M059J (cell line): Measurements from ENCODE around the gene NPR2. TPM values are rescaled to one million over a fixed set of nuclear protein-coding genes. Genes with fewer than 3 reads are reported as not detected.
A peak's percentile ranks its signal among the peaks of the same experiment; 100 is the strongest.

Experiments used
- DNase-seq: peaks from one replicate; pipeline ENCODE4 v3.0.0-alpha.2; 2012; ENCODE audit warnings: low read depth
- total RNA-seq: library from RNA; depleted of rRNA; stranded (reverse); fragments of >200 nt; shearing (Covaris generic); gene quantifications from 2 replicates; pipeline ENCODE4 v1.2.3, GENCODE V29; 2014; rRNA removed

The NPR2 gene
- total RNA-seq, result 4.4 and 7.6 TPM in 2 replicates

DNA sequence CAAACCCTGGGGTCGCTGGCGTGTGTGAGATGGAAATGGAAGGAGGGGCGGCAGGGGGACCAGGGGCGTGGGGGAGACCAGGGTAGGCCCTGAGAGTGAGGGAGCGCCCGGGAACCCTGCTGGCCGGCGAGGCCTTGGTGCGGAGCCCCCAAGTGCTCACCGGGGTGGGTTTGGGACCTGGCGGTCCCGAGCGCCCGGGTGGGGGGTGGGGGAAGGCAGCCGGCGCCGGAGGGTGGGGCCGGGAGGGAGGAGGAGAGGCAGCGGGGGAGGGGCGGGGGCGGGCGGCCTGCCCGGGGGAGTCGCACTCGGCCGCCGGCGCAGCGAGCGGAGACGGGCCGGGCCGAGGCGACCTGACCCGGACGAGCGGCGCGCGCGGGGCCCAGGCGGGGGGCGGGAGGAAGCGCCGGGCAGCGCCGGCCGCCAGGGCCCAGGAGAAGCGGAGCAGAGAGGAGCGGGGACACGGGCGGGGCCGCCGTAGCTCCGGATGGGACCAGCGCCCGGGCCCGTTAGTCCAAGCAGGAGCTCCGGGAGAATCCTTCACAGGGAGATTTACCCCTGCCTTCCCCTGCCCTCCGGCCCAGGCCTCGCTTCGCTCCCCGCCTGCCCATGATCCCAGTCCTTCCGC is at the start of gene NPR2:
NPR2 (plus strand) TSS at position 295 of the 625 bp plus-strand sequence. CDS start 818 bp downstream, outside the sequence.
- DNase-seq, result peak; percentile 33

DNA sequence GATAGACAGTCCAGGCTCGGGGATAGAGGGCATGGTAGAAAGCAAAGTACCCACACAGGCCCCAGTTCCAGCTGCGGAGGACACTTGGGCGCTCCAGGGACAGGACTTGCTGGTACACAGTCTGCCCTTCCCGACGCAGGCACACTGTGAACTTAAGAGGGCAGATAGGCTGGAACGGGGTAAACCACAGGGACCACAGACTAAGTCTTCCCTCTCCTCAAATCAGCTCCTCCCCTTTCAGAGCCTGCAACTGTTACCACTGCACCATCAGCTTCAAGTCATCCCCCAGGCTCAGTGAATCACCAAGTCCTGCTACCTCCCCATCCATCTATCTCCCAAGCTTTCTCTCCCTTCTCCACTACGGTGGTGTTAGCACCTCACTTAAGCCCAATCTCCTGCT is 49.7 kb upstream of the NPR2 start:
- DNase-seq, result no peak

DNA sequence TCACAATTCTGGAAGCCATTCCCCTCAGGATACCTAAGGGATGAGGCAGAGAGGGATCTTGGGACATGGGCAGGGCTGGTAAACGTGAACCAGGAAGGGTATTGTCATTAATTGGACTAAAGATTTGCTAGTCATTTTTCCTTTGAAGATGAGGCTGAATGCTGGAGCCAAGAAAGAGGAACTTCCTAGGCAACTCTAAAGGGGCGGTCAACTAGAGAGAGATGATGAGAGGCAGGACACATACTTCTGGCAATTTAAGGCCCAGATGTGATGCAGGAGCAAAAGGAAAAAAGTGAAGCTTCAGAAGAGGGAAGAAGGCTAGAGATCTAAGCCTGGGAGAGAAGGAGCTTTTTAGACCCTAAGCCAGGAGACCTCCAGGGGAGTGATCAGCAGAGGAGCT is 47.9 kb upstream of the NPR2 start:
- DNase-seq, result no peak

DNA sequence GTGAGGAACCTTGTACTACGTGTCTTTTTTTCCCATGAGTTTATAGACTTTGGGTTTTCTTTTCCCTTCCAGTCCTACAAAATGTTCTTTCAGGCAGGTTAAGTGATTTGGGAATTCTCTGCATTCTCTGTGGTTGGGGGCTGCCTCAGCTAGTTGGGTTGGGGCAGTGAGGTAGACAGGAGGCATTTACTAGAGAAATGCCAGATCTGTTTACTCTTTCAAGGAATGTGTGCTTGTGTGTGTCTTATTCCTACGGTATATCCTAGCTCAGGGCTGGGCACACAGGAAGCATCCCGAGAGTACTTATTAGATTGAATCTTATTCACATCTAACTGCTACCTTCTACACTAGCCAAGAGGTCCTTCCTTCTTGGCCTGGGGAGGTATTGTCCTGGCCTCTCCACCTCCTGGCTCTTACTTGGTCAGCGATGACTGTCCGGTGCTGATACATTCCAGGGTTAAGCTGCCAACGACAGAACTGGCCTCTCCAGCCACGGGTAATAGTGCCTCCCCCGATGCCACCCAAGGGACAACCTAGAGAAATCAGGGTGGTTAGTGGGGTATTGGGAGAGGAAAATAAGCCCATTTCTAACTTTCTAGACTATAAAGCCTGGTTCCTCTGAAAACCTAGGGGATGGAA is 47.4 kb upstream of the NPR2 start:
- DNase-seq, result no peak

DNA sequence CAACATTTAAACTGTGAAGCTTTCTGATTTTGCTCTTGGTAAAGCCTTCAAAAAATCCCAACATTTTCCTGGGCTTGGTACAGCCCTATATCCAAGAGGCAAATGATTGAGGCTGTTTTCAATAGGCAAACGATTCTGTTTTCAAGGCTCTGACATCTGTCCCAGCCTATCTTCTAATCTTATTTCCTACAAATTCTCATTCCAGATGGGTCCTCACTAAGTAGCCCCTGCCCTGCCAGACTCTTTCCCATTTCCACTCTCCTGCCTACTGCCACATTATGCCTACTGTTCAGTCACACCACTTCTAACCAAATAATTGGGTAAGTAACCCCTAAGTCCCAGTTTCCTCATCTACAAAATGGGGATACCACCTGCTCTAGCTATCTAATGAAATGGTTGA is 45.8 kb upstream of the NPR2 start:
- DNase-seq, result no peak

DNA sequence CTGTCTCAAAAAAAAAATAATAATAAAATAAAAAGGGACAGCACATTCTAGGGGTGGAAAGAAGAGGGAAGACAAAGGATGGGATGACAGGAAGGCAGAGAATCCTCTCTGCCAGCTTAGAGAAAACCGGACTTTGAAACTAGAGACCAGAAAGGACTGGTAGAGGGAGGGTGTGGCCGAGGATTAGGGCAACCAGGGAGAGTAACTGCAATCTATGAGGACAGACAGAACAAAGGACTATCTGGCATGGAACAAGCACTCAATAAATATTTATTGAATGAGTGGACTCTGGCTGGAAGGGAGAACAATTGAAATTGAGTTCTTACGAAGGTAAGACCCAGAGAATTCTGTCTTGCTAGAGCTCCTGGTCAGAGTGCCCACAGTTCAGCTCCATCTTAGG is 44.8 kb upstream of the NPR2 start:
- peak; percentile 29 for DNase-seq

DNA sequence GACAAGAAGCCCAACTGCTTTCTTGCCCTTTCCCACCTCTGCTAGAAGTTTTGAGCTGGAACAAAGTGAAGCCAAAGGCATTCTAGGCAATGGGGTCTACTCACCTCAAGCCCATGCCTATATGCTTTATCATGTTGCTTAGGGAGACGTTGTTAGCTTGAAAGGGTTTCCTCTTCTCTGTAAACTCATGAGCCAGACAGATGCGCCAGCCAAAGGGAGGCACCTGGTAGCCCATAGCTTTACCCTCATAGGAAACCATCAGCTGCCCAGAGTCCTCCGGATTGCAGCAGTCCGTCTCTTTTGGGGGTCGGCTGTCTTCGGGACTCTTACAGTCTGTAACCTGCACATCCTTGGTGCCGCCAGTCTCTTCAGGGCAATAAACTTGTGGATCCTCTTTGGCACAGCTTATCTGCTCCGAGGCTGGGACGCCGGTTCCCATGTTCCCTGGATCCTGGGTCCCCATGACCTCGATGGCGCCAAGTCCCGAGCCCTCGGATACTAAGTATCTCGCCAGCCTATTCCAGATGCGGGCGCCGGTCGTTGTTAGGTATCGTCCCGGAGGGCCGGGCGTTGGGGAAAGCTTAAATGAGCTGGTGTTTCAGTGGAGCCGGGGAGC is 43.0 kb upstream of the NPR2 start:
- DNase-seq, result peak; percentile 33

DNA sequence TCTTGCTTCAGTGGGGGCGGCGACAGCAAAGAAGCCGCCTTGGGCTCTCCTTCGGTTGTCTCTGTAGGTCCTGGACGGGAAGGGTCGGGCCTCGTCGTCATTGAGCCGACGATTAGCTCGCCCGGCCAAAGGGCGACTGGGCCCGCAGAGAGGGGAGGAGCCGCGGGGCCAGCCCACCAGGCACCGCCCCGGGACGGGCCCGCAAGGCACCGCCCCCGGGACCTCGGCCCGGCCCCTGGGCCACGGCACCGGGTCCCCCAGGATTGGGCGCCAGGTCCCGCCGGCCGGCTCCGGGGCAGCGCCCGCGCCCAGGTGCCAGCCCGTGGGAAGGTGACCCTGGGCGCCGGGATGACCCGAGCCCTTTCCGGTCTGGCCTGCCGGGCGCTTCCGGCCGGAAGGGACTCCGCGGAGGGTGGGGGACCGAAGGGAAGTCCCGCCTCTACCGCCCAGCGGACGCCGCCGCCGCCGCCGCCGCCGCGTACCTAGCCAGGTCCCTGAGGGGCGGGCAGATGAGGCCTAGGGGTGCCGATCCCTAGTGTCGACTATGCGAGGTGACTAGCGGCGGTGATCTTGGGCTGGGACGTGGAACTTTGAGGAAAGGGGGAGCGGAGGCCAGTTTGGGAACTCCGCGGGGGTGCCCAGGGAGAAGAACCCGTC is 42.4 kb upstream of the NPR2 start, which contains the start of the genes GBA2 and RGP1:
GBA2 (minus strand) TSS at position 371 of the 657 bp plus-strand sequence. CDS start 524 bp downstream, outside the sequence.
RGP1 (plus strand) TSS at position 430 of the 657 bp plus-strand sequence. CDS start 469 bp downstream, outside the sequence.
- peak; percentile 84 for DNase-seq

DNA sequence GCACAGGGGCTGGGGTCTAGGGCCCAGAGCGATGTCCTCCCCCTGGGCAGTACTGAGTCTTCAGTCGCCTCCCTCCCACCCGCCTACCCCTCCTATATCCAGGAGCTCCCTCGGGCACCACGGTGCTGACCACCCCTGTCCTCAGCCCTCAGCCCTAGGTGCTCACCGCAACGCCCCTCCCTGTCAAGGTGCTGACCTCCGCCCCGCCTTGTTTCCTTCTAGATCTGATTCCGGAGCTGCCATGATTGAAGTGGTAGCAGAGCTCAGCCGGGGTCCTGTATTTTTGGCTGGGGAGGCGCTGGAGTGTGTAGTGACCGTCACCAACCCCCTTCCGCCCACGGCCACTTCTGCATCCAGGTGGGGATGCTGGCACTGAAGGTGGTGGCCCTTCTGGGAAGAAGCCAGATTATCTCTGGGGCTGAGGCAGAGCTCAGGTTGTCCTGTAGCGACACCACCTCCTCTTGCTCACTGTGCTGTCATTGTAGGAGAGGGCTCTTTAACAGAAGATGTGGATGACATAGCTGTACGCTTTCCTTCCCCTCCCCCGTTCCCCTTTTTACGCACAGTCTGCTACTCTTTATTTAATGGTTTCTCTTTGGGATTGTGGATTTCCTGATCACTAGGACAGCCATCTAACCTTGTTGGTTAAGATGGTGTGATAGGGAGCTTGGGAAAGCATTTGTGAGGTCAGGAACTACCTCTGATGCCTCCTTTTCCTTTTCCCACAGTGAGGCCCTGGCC is 41.7 kb upstream of the NPR2 start:
- peak; percentile 46 for DNase-seq

DNA sequence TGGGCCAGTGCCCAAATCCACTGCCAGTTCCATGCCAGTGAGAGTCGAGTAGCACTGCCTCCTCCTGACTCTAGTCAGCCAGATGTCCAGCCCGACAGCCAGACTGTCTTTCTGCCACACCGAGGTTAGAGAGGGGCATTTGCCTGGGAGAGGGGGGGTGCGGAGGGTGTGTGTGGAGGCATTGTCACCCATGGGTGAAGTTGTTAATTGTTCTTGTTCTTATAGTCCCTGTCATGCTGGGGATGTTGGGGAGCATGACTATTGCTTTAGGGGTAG is 41.2 kb upstream of the NPR2 start:
- no peak for DNase-seq

DNA sequence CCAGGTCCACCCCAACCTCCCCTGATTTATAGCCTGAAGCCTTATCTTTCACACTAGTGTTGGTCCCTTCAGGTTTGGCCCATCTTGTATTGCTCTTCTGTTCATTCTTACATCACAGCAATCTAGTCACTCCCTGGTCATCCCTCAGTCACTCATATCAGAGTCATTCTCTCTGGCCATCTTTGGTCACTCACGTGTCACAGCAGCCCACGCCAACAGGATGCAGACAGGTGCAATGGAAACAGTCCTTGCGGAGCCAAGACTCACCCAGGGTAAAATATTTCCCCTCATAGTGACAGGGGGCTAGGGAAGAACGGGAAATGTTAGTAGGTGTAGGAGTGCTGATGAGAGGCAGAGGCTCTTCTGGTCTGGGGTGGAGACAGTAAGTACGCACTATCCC is 37.9 kb upstream of the NPR2 start:
- DNase-seq, result no peak

DNA sequence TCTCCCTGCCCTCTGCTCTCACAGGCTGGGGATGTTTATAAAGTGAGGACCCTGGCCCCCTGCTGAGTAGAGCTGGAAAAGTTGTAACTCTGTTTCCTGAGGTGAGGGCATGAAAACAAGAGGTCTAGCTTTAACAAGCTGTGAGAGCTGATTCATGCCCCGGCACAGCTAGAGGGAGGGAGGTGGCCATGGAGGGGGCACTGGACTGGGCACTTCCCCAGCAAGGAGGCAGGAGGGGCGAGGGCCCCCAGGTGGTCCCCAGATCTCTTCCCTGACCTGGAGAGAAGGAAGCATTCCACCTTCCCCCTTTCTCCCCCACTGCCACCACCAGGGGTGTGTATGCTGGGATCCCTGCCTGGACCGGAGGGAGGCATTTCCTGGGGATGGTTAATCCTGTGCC is 37.1 kb upstream of the NPR2 start, which contains the start of gene MSMP:
MSMP (minus strand) TSS at position 13 of the 400 bp plus-strand sequence. CDS start 147 bp downstream, outside the sequence.
- DNase-seq, result no peak

DNA sequence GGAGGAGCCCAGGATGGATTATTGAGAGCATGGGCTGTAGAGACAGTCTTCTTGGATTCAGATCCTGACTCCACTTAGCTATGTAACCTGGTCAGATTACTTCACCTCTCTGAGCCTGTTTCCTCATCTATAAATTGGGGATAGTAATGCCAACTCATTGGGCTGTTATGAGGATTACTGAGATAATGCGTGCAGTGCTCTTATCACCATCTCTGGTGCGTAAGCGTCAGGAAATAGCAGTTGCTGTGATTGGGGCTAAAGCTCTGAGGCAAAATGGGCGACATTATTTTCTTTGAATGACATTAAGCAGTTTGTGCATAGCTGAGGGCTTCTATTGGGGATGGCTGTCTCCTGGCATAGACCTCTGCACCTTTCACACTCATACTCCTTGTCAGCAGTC is 36.3 kb upstream of the NPR2 start:
- DNase-seq, result no peak

DNA sequence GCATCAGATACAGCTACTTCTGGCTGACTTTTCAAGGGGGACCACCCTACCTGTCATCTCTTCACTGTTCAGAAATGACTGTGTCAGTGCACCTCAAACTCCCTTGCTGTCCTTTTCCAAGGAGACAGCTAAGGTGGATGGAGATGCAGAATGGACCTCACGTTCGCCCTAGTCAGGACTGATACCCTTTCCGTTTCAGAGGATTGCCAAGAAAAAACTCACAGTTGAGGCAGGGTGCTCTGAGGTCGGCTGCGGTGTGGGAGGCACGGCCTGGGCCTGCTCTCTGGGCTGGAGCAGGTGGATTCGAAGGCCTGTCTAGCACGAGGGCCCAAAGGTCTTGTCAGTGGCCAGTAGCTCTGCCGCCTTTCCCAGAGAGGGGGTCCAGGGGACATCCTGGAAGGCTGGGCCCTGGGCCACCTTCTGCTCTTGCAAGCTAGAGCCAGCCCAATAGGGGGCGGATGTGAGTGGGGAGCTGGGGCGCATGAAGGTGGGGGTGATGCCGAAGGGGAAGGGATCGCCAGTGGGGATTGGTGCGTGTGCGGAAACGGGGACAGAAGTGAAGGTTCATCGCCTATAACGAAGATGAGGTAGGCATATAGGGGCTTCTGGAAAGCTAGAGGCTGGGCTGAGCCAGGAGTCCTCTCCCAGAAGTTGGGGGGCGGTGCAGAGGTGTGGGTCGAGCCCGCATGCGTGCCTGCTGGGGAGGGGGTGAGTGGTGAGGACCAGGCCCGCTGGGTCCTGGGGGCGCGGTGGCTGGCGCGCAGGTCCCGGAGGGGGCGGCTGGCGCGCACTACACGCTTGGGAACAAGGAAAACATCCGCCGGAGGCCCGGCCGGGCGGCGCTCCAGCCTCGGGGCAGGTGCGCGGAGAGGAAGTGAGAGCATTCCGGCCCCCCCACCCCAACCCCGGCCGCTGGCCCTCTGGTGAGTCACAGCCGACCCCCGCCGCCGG is 34.8 kb upstream of the NPR2 start:
- peak; percentile 67 for DNase-seq

DNA sequence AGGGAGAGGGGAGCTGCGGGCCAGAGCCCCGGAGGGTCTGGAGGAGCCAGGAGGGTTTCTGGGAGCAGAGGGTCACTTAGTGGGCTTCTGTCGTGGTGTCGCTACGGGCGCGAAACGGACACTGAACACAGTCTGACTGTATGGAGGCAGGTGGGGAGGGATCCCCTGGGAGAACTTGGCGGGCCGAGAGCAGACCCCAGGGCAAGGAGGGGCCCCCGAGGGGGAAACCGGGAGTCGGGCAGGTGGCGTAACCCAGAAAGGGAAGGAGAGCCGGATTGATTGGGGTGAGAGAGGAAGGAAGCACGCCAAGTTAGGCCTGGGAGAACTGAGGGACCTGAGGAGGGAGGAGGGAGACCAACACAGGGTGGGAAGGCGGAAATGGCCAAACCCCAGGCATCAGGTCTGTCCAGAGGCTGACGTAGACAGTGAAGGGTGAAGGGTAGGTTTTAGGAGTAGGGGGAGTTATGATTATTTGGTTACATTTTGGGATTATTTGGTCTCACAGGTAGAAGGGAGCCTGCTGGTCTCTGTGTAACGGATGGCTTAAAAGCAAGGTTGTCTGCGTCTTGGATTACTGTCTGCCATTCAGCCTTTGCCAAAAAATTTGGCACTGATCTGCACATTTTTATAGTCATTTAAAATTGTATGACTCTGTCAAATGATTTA is 34.0 kb upstream of the NPR2 start:
- peak; percentile 60 for DNase-seq

DNA sequence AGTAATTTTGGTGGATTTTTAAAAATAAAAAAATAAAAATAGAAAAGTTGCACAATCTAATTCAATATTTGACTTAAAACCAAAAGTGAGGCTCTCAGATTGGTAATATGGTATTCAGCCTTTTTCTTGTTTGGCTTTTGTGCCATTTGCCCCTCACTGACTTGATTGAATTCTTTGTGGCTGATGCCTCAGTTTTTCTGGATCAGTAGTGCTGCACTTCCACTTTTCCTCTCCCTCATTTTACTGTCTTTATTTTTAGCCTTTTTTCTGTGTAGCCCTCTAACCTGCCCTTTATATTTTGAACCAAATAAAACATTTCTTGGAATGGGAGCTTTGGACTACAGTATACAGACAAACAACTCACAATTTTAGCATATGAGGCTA is 33.5 kb upstream of the NPR2 start:
- DNase-seq, result no peak

DNA sequence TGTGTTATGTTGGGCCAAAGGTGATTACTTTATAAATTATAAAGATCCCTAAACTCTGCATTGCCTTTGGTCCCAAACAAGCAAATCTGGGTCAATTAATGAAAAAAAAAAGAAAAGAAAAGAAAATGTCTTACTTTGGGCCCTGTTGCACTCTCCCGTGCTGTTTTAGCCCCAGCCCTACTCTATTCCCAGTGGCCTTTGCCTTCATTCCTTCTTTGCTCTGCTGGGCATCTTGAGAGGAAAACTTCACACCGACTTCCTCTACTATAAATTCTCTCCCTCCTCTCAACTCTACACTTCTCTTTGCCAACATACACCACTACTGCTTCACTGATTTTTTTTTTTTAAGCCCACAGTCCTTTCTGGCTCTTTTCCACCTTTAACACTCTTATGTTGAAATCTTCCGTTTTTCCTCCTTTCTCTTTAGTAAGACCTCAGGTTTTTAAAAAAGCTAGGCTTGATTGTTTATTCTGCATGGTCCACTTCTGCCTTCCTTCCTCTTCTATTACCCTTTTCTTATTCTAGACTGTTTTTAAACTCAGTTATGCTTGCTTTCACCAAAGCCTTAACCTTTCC is 32.8 kb upstream of the NPR2 start:
- no peak for DNase-seq

DNA sequence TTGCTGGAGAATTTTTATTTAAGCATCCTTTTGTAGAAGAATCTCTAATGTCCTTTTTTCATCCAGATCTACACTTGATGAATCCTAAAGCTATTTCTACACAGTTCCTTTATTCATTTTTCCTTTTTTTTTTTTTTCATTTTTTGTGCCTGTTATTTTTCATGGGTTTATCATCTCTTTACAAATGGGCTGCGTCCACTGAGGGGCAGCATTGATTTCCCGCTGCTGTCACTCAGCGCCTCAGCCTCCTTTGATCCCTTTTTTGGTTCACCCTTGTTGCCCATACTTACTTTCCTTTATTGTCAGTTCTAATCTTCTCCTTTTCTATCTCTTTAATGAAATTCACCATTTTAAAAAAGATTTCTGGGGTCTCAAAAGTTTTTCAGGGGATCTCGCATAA is 31.6 kb upstream of the NPR2 start:
- no peak for DNase-seq

DNA sequence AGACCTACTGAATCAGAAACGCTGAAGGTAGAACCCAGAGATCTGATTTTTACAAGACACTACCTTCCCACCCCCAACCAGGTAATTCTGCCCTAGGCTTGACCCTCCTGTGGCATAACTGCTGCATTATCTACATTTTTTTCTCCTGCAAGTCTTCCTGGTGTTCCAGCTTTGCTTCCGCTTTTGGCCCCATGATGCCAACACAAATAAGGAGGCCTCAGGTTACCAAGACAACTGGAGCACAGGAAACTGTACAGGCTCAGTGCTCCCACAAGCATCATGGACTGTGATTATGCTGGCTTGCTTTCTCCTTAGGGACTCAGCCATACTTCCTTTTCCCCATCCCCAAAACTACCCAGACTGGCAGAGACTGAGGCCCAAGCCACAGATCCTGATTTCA is 30.7 kb upstream of the NPR2 start:
- peak; percentile 75 for DNase-seq

DNA sequence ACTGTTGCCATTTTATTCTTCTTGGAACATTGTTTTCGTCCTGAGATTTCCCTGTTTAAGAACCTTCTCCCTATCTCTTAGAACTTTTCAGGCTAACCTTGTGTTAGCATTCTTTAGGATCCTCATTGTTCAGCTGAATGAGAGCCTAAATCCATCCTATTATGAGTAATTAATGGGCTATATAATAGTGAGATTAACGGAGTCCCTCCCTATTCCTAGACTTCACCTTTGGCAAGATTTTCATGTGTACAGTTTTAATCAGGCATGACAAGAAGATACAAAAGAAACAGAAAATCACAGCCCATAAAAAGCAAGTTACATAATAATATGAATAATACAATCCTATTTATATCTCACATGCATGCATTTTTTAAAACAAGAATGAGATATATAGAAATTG is 28.2 kb upstream of the NPR2 start:
- no peak for DNase-seq
